Skin epidermis (tissue), 12 donors: Measurements from ENCODE around the gene BOC.

Source experiments
- H3K27ac ChIP-seq, 21 experiments: fragments of 200-600 bp; sonication (generic) in 11 of 21; one replicate each; pipeline ENCODE4 v1.5.0; 2020; ENCODE audit warnings: mild to moderate bottlenecking in 3 of 21, inconsistent platforms in 2 of 21, moderate library complexity in 2 of 21
- H3K4me3 ChIP-seq, 7 experiments: fragments of 200-600 bp; sonication (generic) in 2 of 7; one replicate each; pipeline ENCODE4 v1.5.0; 2020; ENCODE audit warnings: inconsistent platforms in 2 of 7, mild to moderate bottlenecking in 2 of 7, moderate library complexity in 1 of 7

Gene BOC

DNA sequence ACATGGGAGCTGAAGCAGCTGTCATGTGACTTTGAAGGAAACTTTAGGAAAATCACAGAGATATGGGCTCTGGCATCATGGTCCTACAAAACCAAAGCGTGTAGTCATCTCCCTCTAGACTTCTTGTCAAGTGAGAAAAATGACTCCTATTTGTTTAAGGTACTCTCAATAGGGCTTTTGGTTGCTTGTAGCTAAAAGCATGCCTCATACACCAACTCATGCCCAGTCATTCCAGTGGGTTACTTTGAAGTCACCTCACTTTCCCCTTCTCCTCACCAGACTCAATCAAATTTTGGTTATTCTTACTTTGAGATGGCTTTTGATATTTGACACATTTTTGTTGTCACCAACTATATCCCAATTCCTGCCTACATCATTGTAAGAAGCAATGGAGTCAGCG, 81.6 kb downstream of the BOC start:
- Histone ChIP-seq H3K4me3 (no peak overlapping the region), H3K27ac (no peak overlapping the region)

DNA sequence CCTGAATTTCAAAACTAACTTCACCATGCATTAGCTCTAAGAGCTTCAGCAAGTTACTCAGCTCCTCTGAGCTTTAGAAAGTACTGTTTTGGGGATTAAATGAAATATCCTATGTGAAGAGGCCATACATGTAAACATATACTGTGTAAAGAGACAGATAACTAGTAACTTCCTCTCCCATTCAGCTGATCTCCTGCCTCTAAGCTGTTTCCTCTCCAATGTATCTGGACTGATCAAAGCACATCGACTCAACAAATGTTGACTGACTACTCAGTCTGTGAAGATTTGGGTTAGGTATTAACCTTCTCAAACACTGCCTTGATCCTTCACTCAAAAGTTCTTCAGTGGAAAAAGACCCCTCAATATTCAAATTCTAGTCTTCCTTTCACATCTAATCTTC, 82.0 kb downstream of the BOC start:
- H3K4me3 ChIP-seq: no peak overlapping the region
- H3K27ac ChIP-seq: no peak overlapping the region

DNA sequence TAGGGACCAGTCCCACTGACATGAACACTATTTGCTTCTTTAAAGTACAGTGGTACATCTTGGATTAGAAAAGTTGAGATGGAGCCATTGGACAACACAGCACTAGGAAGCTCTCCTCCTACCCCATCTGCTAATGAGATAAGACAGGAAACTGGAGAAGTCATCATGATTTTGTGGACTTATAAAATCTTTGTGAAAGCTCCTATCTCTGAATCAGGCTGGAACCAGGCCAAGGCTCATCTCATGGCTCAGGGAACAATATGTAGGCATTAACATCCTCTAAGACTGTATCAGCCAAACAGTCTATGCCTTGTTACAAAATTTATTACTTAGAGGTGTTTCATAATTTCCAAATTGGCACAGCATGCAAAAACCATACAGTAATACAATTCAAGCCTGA, 84.1 kb downstream of the BOC start:
- H3K27ac ChIP-seq: no peak overlapping the region

GRCh38 chr3:113297287-113297686, 85.9 kb downstream of the BOC start:
- no peak overlapping the region for H3K4me3 ChIP-seq
- no peak overlapping the region for H3K27ac ChIP-seq

More for the DNA sequence above, 84.1 kb downstream of the BOC start:
- no peak overlapping the region for H3K4me3 ChIP-seq

DNA sequence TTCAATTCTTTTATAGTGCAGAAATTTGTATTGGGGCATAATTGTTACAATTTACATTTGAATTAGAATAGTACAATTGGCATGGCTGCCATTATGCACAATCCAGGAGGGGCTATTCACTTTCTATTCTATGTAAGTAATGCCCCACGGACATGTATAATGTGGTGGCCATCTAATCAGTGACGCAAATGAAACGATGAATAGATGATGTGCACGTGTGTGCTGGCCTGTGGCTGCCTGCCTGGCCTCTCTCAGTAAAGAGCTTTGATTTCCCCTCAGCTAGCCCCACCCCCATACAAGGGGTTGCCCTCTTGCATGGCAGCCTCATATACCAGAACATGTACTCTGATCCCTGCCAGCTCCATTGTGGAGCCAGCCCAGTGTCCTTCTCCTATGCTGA, 86.5 kb downstream of the BOC start:
- H3K27ac ChIP-seq: no peak overlapping the region
- H3K4me3 ChIP-seq: no peak overlapping the region

DNA sequence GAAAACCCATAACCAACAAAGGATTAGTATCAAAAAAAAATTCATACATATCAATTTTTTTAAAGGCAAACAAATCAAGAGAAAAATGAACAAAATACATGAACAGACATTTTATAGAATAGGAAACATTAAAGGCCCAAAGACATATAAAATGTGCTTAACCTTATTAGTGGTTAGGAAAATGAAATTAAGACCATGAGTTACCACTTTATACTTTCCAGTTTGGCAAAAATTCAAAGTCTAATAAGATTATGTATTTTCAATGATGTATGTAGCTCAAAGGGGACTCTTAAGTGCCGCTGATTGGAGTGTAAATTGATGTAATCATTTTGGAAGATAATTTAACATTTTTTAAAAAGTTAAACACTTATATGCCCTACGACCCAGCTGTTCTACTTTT, 89.2 kb downstream of the BOC start:
- Histone ChIP-seq H3K4me3 (no peak overlapping the region), H3K27ac (no peak overlapping the region)

DNA sequence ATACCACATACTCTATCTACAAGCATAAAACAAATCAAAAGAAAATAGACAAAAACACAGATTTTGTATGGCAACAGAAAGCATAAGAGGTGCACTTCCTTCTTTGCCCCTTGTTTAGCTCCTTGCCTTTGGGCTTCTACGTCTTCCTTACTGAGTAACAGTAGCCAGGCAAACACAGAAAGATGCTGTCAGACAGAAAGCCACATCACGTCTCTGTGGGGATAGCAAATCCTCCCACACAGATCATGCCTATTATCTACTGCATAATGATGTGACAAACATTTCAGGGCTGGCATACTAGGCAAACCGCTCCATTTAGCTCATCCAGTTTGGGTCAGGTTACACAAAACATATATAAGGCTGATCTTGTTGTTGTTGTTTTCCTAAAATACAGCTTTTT, 92.7 kb downstream of the BOC start:
- Histone ChIP-seq H3K27ac (no peak overlapping the region), H3K4me3 (no peak overlapping the region)

DNA sequence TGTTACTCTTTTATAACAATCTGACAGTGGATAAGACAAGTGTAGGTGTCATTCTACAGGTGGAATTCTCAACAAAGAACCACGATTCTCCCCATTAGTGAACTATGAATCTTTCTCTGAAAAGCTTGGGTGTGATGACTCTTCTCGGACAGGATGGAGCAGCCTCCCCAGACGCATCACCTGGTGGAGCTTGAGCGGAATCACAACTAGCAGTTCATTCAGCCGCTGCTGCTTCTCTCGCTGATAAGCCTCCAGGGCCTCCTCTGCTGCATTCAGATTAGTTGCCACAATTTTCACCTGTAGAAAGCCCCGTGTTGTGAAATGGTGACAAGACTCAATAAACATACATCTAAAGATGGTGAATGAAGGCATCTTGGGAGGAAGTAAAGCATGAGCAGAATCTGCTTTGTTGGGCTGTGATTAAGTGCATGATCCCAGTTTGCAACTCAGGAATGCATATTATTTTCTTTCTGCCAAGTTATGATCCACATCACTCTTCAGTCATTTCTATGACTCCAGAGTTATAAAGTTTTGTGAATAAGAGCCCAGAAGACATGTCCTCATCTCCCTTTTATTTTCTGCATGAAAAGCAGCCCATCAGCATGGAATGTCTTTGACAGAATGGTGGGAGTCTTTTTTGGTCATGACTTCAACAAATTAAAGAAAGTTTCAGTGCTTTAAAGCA, 93.6 kb downstream of the BOC start:
- Histone ChIP-seq H3K4me3 (no peak overlapping the region), H3K27ac (no peak overlapping the region)

DNA sequence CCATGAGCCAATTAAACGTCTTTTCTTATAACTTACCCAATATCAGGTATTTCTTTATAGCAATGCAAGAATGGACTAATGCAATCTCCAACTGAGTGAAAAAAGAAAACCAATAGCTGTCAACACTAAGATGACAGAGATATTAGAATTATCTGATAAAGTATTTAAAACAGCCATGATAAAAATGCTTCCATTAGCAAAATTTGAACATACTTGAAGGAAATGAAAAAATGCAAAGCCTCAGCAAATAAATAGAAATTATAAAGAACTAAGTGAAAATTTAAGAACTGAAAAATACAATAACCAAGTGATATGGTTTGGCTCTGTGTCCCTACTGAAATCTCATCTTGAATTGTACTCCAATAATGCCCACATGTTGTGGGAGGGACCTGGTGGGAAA, 99.6 kb downstream of the BOC start:
- no peak overlapping the region for H3K27ac ChIP-seq

DNA sequence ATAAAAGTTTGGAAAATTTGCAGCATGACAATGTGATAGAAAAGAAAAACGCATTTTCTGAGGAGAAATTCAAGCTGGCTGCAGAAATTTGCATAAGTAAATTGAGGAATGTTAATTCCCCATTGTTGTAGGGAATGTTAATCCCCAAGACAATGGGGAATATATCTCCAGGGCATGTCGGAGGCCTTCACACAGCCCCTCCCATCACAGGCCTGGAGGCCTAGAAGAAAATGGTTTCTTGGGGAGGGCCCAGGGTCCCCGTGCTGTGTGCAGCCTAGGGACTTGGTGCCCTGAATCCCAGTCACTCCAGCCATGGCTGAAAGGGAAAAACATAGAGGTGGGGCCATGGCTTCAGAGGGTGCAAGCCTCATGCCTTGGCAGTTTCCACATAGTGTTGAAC, 101.1 kb downstream of the BOC start:
- Histone ChIP-seq H3K27ac (no peak overlapping the region), H3K4me3 (no peak overlapping the region)

More for the DNA sequence above, 99.6 kb downstream of the BOC start:
- H3K4me3 ChIP-seq: no peak overlapping the region

GRCh38 chr3:113314923-113315322, 103.6 kb downstream of the BOC start:
- Histone ChIP-seq H3K27ac (no peak overlapping the region), H3K4me3 (no peak overlapping the region)

- Histone ChIP-seq H3K4me3 (no peak overlapping the region), H3K27ac (no peak overlapping the region)
Observed at GRCh38 chr3:113329757-113330156, 118.4 kb downstream of the BOC start.

GRCh38 chr3:113330742-113331141, 119.4 kb downstream of the BOC start:
- no peak overlapping the region for H3K4me3 ChIP-seq
- no peak overlapping the region for H3K27ac ChIP-seq

DNA sequence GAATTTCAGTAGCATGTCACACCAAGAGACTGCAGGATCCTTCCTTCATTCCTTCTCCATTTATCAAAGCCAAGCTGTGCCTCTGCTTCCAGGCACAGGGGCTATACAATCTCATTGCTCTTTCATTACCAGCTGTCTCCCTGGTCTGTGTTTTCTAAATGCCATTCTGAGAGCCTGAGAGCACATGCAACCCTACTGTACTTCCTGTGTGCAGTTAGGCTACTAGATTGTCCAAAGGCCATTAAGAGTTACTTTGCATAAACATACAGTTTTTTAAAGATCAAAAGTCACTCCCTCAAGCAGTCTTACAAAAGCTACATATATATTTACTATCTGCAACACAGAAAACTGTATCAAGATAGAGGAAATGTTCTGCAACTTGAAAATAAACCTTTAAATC, 119.8 kb downstream of the BOC start:
- H3K27ac ChIP-seq: no peak overlapping the region
- no peak overlapping the region for H3K4me3 ChIP-seq
